Neural cell (in vitro differentiated cells): ENCODE measurements around the gene SLC50A1. TPM values are rescaled to one million over a fixed set of nuclear protein-coding genes. Genes with fewer than 3 reads are reported as not detected.

Experiments used
- H2AFZ ChIP-seq: fragments of 200-600, 300-800 bp; sonication (generic), shearing (Covaris generic); 2 replicates; pipeline ENCODE4 v1.6.0; 2014; ENCODE audit warnings: low read depth, mild to moderate bottlenecking, antibody characterized with exemption, low read length, moderate library complexity
- H3F3A ChIP-seq: fragments of 200-600 bp; shearing (Covaris generic); 2 replicates; pipeline ENCODE4 v1.6.1; 2016; ENCODE audit warnings: mild to moderate bottlenecking, moderate library complexity, mixed read lengths, antibody characterized with exemption, low read length; ENCODE audit not compliant: insufficient read depth, poor library complexity, severe bottlenecking
- H3K27ac ChIP-seq: fragments of 200-600, 300-800 bp; sonication (generic), shearing (Covaris generic); 2 replicates; pipeline ENCODE4 v1.5.1; 2014; ENCODE audit warnings: mild to moderate bottlenecking, low read length, moderate library complexity
- H3K27me3 ChIP-seq: fragments of 300-800, 200-600 bp; sonication (generic), shearing (Covaris generic); 2 replicates; pipeline ENCODE4 v1.6.0; 2014; ENCODE audit warnings: mild to moderate bottlenecking, low read depth, low read length, moderate library complexity; ENCODE audit not compliant: insufficient read depth
- H3K36me3 ChIP-seq: fragments of 300-800, 200-600 bp; sonication (generic), shearing (Covaris generic); 2 replicates; pipeline ENCODE4 v1.5.1; 2014; ENCODE audit warnings: mild to moderate bottlenecking, antibody characterized with exemption, low read length, moderate library complexity; ENCODE audit not compliant: insufficient read depth
- H3K4me2 ChIP-seq: fragments of 300-800, 200-600 bp; sonication (generic), shearing (Covaris generic); 2 replicates; pipeline ENCODE4 v1.6.0; 2014; ENCODE audit warnings: mild to moderate bottlenecking, low read length
- H3K4me3 ChIP-seq: fragments of 300-800, 200-600 bp; sonication (generic), shearing (Covaris generic); 2 replicates; pipeline ENCODE4 v1.5.1; 2014; ENCODE audit warnings: mild to moderate bottlenecking, low read length, moderate library complexity
- H3K79me2 ChIP-seq: fragments of 200-600 bp; shearing (Covaris generic); replicated peaks from 2 replicates; pipeline ENCODE4 v1.6.0; 2014; ENCODE audit warnings: mild to moderate bottlenecking, low read length, moderate library complexity; ENCODE audit not compliant: insufficient read depth
- H3K9ac ChIP-seq: fragments of 300-800, 200-600 bp; sonication (generic), shearing (Covaris generic); 2 replicates; pipeline ENCODE4 v1.6.1; 2016; ENCODE audit warnings: mild to moderate bottlenecking, low read length, mixed read lengths
- H3K9me2 ChIP-seq: fragments of 200-600 bp; shearing (Covaris generic); 2 replicates; pipeline ENCODE4 v1.6.1; 2016; ENCODE audit warnings: mild to moderate bottlenecking, low read length, mixed read lengths; ENCODE audit not compliant: insufficient read depth
- H3K9me3 ChIP-seq: fragments of 200-600, 300-800 bp; sonication (generic), shearing (Covaris generic); 2 replicates; pipeline ENCODE4 v1.6.1; 2016; ENCODE audit warnings: mild to moderate bottlenecking, mixed run types, low read length, moderate library complexity, mixed read lengths
- H4K20me1 ChIP-seq: fragments of 200-600 bp; shearing (Covaris generic); 2 replicates; pipeline ENCODE4 v1.6.1; 2016; ENCODE audit warnings: mild to moderate bottlenecking, mixed run types; ENCODE audit not compliant: insufficient read depth
- CTCF ChIP-seq: fragments of 450-650 bp; IDR thresholded peaks from 2 replicates; pipeline ENCODE4 v1.5.1; 2014; ENCODE audit warnings: antibody characterized with exemption, mild to moderate bottlenecking, moderate library complexity; ENCODE audit not compliant: poor library complexity, severe bottlenecking
- EP300 ChIP-seq: fragments of 450-650 bp; conservative IDR thresholded peaks from 2 replicates; pipeline ENCODE4 v1.6.1; 2014; ENCODE audit warnings: antibody characterized with exemption, mild to moderate bottlenecking, moderate library complexity; ENCODE audit not compliant: poor library complexity, severe bottlenecking
- EZH2 ChIP-seq: fragments of 200-600, 300-800 bp; shearing (Covaris generic), sonication (generic); IDR thresholded peaks from 2 replicates; pipeline ENCODE4 v1.6.1; 2014; ENCODE audit warnings: antibody characterized with exemption, low read length, borderline replicate concordance, mild to moderate bottlenecking; ENCODE audit not compliant: insufficient read depth, poor library complexity, severe bottlenecking
- MXI1 ChIP-seq: fragments of 450-650 bp; conservative IDR thresholded peaks from 2 replicates; pipeline ENCODE4 v1.6.1; 2014; ENCODE audit warnings: antibody characterized with exemption, mild to moderate bottlenecking; ENCODE audit not compliant: poor library complexity, severe bottlenecking
- POLR2AphosphoS5 ChIP-seq: IDR thresholded peaks from 2 replicates; pipeline ENCODE4 v1.6.1; 2012
- RAD21 ChIP-seq: fragments of 450-650 bp; conservative IDR thresholded peaks from 2 replicates; pipeline ENCODE4 v1.6.1; 2014; ENCODE audit warnings: antibody characterized with exemption, mild to moderate bottlenecking, moderate library complexity
- REST ChIP-seq: IDR thresholded peaks from 2 replicates; pipeline ENCODE4 v1.6.1; 2012; ENCODE audit warnings: borderline replicate concordance
- SMC3 ChIP-seq: fragments of 450-650 bp; conservative IDR thresholded peaks from 2 replicates; pipeline ENCODE4 v1.6.1; 2014; ENCODE audit warnings: antibody characterized with exemption, mild to moderate bottlenecking, moderate library complexity; ENCODE audit not compliant: poor library complexity
- TAF1 ChIP-seq: IDR thresholded peaks from 2 replicates; pipeline ENCODE4 v1.6.1; 2012; ENCODE audit warnings: low read depth
- polyA plus RNA-seq: library from polyadenylated mRNA; depleted of rRNA; stranded (reverse); fragments of >200 nt; gene quantifications from 2 replicates; pipeline ENCODE4 v1.2.3, GENCODE V29; 2014

Gene SLC50A1
- polyA plus RNA-seq, 1 donor from 2014 or later: 12.6 TPM

GRCh38 chr1:155137154-155137949 is 1.7 kb downstream of the SLC50A1 start:
- H3K4me2 ChIP-seq: no peak overlapping the region
- H3K9me2 ChIP-seq: no peaks in the 10 kb centered on the region
- no peaks in the 10 kb centered on the region for H4K20me1 ChIP-seq
- peak overlapping the region; percentile 76 for H3K4me3 ChIP-seq
- H3K27ac ChIP-seq: peak overlapping the region; percentile 96
- no peak overlapping the region for H2AFZ ChIP-seq
- no peaks in the 10 kb centered on the region for H3K27me3 ChIP-seq
- peak overlapping the region; percentile 38 for H3K9ac ChIP-seq
- no peaks in the 10 kb centered on the region for H3F3A ChIP-seq
- no peaks in the 10 kb centered on the region for H3K9me3 ChIP-seq
- peaks cover 10% of the 10 kb centered on the region for H3K79me2 ChIP-seq
- no peaks in the 10 kb centered on the region for H3K36me3 ChIP-seq
- TF ChIP-seq RAD21 (no peak), SMC3 (no peak), EP300 (no peak), TAF1 (no peak), POLR2AphosphoS5 (no peak), REST (no peak), CTCF (no peak), MXI1 (no peak), EZH2 (no peak)

- Histone ChIP-seq H3K4me3 (peak within 1 kb of the TSS; percentile 99), H3F3A (no peaks in the 10 kb centered on the region), H3K9me2 (no peaks in the 10 kb centered on the region), H3K9me3 (no peaks in the 10 kb centered on the region), H3K79me2 (peaks cover 10% of the 10 kb centered on the region), H2AFZ (peak within 1 kb of the TSS; percentile 94), H3K9ac (peak within 1 kb of the TSS; percentile 79), H3K27me3 (no peaks in the 10 kb centered on the region), H3K27ac (peak within 1 kb of the TSS; percentile 65), H3K4me2 (peak within 1 kb of the TSS; percentile 92), H3K36me3 (no peaks in the 10 kb centered on the region), H4K20me1 (no peaks in the 10 kb centered on the region)
- no peak for TF ChIP-seq CTCF
- no peak for TF ChIP-seq EZH2
- peak; percentile 79 for TF ChIP-seq MXI1
- TF ChIP-seq RAD21: no peak
- peak; percentile 14 for TF ChIP-seq REST
- peak; percentile 37 for TF ChIP-seq EP300
- TF ChIP-seq TAF1: peak; percentile 66
- TF ChIP-seq POLR2AphosphoS5: peak; percentile 96
These were observed 4.4 kb downstream of the SLC50A1 start, which contains the start of gene DPM3 for GRCh38 chr1:155139895-155140629. DPM3 (minus strand) TSS chr1:155140531; CDS start chr1:155140240, 291 bp downstream.
